HG03457 (cell line): ENCODE results near the gene TMEM259.

Experiments used
- ATAC-seq: cut with Tn5 transposase; IDR thresholded peaks from one replicate; pipeline ENCODE4 v1.9.1; 2021; ENCODE audit warnings: moderate number of reproducible peaks; ENCODE audit not compliant: unreplicated experiment

Gene TMEM259

GRCh38 chr19:1055886-1056620, 35.1 kb upstream of the TMEM259 start:
- no peak for ATAC-seq

- no peak for ATAC-seq
These were observed 34.1 kb upstream of the TMEM259 start for GRCh38 chr19:1055028-1055425.

- no peak for ATAC-seq
These were observed 33.4 kb upstream of the TMEM259 start for GRCh38 chr19:1054102-1055027.

- no peak for ATAC-seq
These were observed 32.5 kb upstream of the TMEM259 start for GRCh38 chr19:1053176-1054101.

- ATAC-seq = no peak
These were observed 31.5 kb upstream of the TMEM259 start for GRCh38 chr19:1052349-1052975.

- no peak for ATAC-seq
These were observed 30.9 kb upstream of the TMEM259 start for GRCh38 chr19:1051791-1052190.

GRCh38 chr19:1050989-1051788, 30.3 kb upstream of the TMEM259 start:
- ATAC-seq = no peak

GRCh38 chr19:1049800-1050199, 28.9 kb upstream of the TMEM259 start:
- no peak for ATAC-seq

- no peak for ATAC-seq
These were observed 28.2 kb upstream of the TMEM259 start for GRCh38 chr19:1049106-1049505.

- no peak for ATAC-seq
These were observed 26.8 kb upstream of the TMEM259 start for GRCh38 chr19:1047696-1048147.

GRCh38 chr19:1046836-1047695, 26.1 kb upstream of the TMEM259 start:
- ATAC-seq = no peak

GRCh38 chr19:1046117-1046626, 25.2 kb upstream of the TMEM259 start:
- no peak for ATAC-seq

- no peak for ATAC-seq
These were observed 24.3 kb upstream of the TMEM259 start for GRCh38 chr19:1045247-1045603.

- no peak for ATAC-seq
These were observed 22.0 kb upstream of the TMEM259 start for GRCh38 chr19:1042689-1043511.

- no peak for ATAC-seq
These were observed 21.1 kb upstream of the TMEM259 start for GRCh38 chr19:1041835-1042685.

GRCh38 chr19:1041272-1041834, 20.4 kb upstream of the TMEM259 start:
- ATAC-seq = no peak
